HG02943 (cell line): ENCODE measurements around the gene INTS6.

Experiments
- ATAC-seq: cut with Tn5 transposase; IDR thresholded peaks from one replicate; pipeline ENCODE4 v1.9.1; 2021; ENCODE audit warnings: mild to moderate bottlenecking, low read depth, moderate library complexity; ENCODE audit not compliant: unreplicated experiment

The INTS6 gene

GRCh38 chr13:51457086-51457815 is 4.4 kb upstream of the INTS6 start:
- ATAC-seq: no peak

- ATAC-seq: no peak
Observed at GRCh38 chr13:51456510-51456909, 3.7 kb upstream of the INTS6 start.

- no peak for ATAC-seq
Observed at GRCh38 chr13:51455532-51455931, 2.7 kb upstream of the INTS6 start.

GRCh38 chr13:51453959-51454703 is 1.3 kb upstream of the INTS6 start:
- ATAC-seq: no peak

- peak; percentile 33 for ATAC-seq
Observed at GRCh38 chr13:51453207-51453958, 547 bp upstream of the INTS6 start.

- ATAC-seq: peak; percentile 37
Observed at GRCh38 chr13:51451467-51452360, 1.1 kb downstream of the INTS6 start.

GRCh38 chr13:51451134-51451466 is 1.7 kb downstream of the INTS6 start:
- no peak for ATAC-seq

- ATAC-seq: no peak
Observed at GRCh38 chr13:51449018-51449417, 3.8 kb downstream of the INTS6 start.

GRCh38 chr13:51444922-51445321 is 7.9 kb downstream of the INTS6 start:
- ATAC-seq: no peak

- ATAC-seq: no peak
Observed at GRCh38 chr13:51440381-51440780, 12.5 kb downstream of the INTS6 start.

GRCh38 chr13:51437550-51438127 is 15.2 kb downstream of the INTS6 start:
- ATAC-seq: no peak

- ATAC-seq: no peak
Observed at GRCh38 chr13:51435002-51435578, 17.7 kb downstream of the INTS6 start.

GRCh38 chr13:51432576-51432975 is 20.3 kb downstream of the INTS6 start:
- ATAC-seq: no peak

GRCh38 chr13:51426982-51427381 is 25.9 kb downstream of the INTS6 start:
- ATAC-seq: no peak

- no peak for ATAC-seq
Observed at GRCh38 chr13:51425410-51426042, 27.3 kb downstream of the INTS6 start.

- ATAC-seq: no peak
Observed at GRCh38 chr13:51423766-51424165, 29.1 kb downstream of the INTS6 start.

GRCh38 chr13:51422484-51422883 is 30.4 kb downstream of the INTS6 start:
- no peak for ATAC-seq

GRCh38 chr13:51420681-51421490 is 31.9 kb downstream of the INTS6 start:
- no peak for ATAC-seq
